KOPT-K1 (cell line): ENCODE data around the gene HSD17B4.
"Not testable (repeated sequence)": the region's sequence is repeated elsewhere in the genome, so short reads cannot be mapped to it uniquely, and the experiment has no call there.

Experiments
- H3K27ac ChIP-seq: fragments of 200-600 bp; sonication (generic); 2 replicates; pipeline ENCODE4 v1.5.1; 2016; ENCODE audit warnings: antibody characterized with exemption, mild to moderate bottlenecking, low read depth, low read length; ENCODE audit not compliant: poor library complexity, severe bottlenecking
- H3K36me3 ChIP-seq: fragments of 200-600 bp; sonication (generic); 2 replicates; pipeline ENCODE4 v1.5.1; 2017; ENCODE audit warnings: antibody characterized with exemption, mild to moderate bottlenecking, low read length, moderate library complexity; ENCODE audit not compliant: insufficient read depth
- H3K9me3 ChIP-seq: fragments of 200-600 bp; sonication (generic); 2 replicates; pipeline ENCODE4 v1.5.1; 2017; ENCODE audit warnings: antibody characterized with exemption, low read length, mild to moderate bottlenecking; ENCODE audit not compliant: insufficient read depth, poor library complexity, severe bottlenecking

Gene HSD17B4

GRCh38 chr5:119501671-119502179, 49.4 kb downstream of the HSD17B4 start:
- H3K9me3 ChIP-seq = peaks cover 21% of the 10 kb centered on the region
- H3K36me3 ChIP-seq = peaks cover 27% of the 10 kb centered on the region
- no peak overlapping the region for H3K27ac ChIP-seq

DNA sequence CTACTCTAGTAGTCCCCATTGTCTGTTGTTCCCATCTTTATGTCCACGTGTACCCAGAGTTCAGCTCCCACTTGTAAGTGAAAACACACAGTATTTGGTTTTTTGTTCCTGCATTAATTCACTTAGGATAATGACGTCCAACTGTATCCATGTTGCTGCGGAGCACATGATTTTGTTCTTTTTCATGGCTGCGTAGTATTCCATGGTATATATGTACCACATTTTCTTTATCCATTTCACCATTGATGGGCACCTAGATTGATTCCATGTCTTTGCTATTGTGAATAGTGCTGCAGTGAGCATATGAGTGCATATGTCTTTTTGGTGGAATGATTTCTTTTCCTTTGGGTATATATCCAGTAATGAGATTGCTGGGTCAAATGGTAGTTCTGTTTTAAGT, 51.6 kb downstream of the HSD17B4 start:
- H3K27ac ChIP-seq = not testable (repeated sequence)
- H3K9me3 ChIP-seq = peaks cover 21% of the 10 kb centered on the region
- peaks cover 15% of the 10 kb centered on the region for H3K36me3 ChIP-seq

GRCh38 chr5:119512277-119512676, 60.0 kb downstream of the HSD17B4 start:
- H3K36me3 ChIP-seq = peaks cover 32% of the 10 kb centered on the region
- no peaks in the 10 kb centered on the region for H3K9me3 ChIP-seq
- no peak overlapping the region for H3K27ac ChIP-seq

DNA sequence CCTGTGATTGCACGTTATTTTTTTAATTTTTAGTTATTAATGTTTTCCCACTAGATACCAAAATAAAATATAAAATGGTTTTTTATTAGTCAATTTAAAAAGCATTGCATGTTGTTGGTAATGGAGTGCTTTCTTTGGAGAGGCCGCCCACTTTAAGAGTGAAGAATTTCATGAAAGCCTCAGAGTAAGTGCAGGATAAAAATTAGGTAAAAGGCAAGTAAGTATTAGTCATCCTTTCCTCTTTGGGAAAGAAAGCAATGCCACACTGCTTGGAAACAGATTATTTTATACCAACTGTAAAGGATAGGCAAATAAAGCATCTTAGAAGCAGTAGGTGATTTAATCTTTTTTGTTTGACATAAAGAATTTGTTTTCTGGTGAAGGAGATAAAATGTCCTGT, 62.9 kb downstream of the HSD17B4 start:
- Histone ChIP-seq H3K9me3 (no peaks in the 10 kb centered on the region), H3K36me3 (peaks cover 27% of the 10 kb centered on the region), H3K27ac (no peak overlapping the region)

DNA sequence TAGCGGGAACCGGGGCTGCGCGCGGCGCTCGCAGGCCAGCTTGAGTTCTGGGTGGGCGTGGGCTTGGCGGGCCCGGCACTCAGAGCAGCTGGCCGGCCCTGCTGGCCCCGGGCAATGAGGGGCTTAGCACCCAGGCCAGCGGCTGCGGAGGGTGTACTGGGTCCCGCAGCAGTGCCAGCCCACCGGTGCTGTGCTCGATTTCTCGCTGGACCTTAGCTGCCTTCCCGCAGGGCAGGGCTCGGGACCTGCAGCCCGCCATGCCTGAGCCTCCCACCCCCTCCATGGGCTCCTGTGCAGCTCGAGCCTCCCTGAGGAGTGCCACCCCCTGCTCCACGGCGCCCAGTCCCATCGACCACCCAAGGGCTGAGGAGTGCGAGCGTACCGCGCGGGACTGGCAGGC, 64.8 kb downstream of the HSD17B4 start:
- peaks cover 14% of the 10 kb centered on the region for H3K36me3 ChIP-seq
- H3K9me3 ChIP-seq, H3K27ac ChIP-seq: not testable (repeated sequence)

DNA sequence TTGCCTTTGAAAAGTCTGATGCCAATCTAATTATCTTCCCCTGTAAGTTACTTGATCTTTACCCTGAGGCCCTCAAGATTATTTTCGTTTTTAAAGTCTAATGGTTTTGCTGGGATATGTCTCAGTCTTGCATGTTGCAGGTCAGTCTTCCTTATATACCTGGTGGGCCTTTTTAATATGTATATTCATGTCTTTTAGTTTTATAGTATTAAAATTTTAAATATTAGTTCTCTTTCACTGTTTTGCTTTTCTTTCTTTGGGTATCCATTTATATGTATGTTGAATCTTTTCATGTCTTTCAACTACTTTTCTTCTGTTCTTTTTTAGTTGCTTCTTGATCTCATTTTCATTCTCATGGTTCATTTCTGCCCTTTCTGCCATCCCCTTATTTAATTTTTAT, 68.9 kb downstream of the HSD17B4 start:
- Histone ChIP-seq H3K27ac (no peak overlapping the region), H3K9me3 (no peaks in the 10 kb centered on the region), H3K36me3 (peaks cover 10% of the 10 kb centered on the region)

- H3K36me3 ChIP-seq = peaks cover 21% of the 10 kb centered on the region
- H3K9me3 ChIP-seq = no peaks in the 10 kb centered on the region
These were observed 70.5 kb downstream of the HSD17B4 start for GRCh38 chr5:119522841-119523240.

GRCh38 chr5:119524485-119524884, 72.2 kb downstream of the HSD17B4 start:
- no peak overlapping the region for H3K27ac ChIP-seq
- H3K36me3 ChIP-seq = peaks cover 28% of the 10 kb centered on the region
- no peaks in the 10 kb centered on the region for H3K9me3 ChIP-seq

More at GRCh38 chr5:119522841-119523240, 70.5 kb downstream of the HSD17B4 start:
- H3K27ac ChIP-seq = no peak overlapping the region

GRCh38 chr5:119527351-119527750, 75.1 kb downstream of the HSD17B4 start:
- H3K36me3 ChIP-seq = peaks cover 39% of the 10 kb centered on the region
- H3K9me3 ChIP-seq = no peaks in the 10 kb centered on the region
- H3K27ac ChIP-seq = no peak overlapping the region

GRCh38 chr5:119529811-119530210, 77.5 kb downstream of the HSD17B4 start:
- Histone ChIP-seq H3K27ac (no peak overlapping the region), H3K9me3 (no peaks in the 10 kb centered on the region), H3K36me3 (peaks cover 39% of the 10 kb centered on the region)

- Histone ChIP-seq H3K27ac (no peak overlapping the region), H3K36me3 (peaks cover 26% of the 10 kb centered on the region), H3K9me3 (no peaks in the 10 kb centered on the region)
These were observed 80.3 kb downstream of the HSD17B4 start for GRCh38 chr5:119532637-119533036.

GRCh38 chr5:119537704-119538103, 85.4 kb downstream of the HSD17B4 start:
- H3K9me3 ChIP-seq = no peaks in the 10 kb centered on the region
- H3K36me3 ChIP-seq = peaks cover 16% of the 10 kb centered on the region; the same call in 1 of the 2 replicates
- no peak overlapping the region for H3K27ac ChIP-seq

DNA sequence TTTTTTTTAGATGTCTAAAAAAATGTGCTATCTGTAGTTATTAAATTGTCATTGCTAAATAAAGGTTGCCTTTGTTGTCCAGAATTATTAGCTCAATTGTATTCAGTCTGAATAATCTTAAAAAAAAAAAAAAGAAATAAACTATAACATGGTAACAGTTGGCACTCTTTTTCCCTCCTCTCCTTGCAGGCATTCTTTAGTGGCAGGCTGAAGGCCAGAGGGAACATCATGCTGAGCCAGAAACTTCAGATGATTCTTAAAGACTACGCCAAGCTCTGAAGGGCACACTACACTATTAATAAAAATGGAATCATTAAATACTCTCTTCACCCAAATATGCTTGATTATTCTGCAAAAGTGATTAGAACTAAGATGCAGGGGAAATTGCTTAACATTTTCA, 89.4 kb downstream of the HSD17B4 start:
- H3K27ac ChIP-seq = no peak overlapping the region
- H3K9me3 ChIP-seq = no peaks in the 10 kb centered on the region
- H3K36me3 ChIP-seq = peaks cover 16% of the 10 kb centered on the region; the same call in 1 of the 2 replicates

DNA sequence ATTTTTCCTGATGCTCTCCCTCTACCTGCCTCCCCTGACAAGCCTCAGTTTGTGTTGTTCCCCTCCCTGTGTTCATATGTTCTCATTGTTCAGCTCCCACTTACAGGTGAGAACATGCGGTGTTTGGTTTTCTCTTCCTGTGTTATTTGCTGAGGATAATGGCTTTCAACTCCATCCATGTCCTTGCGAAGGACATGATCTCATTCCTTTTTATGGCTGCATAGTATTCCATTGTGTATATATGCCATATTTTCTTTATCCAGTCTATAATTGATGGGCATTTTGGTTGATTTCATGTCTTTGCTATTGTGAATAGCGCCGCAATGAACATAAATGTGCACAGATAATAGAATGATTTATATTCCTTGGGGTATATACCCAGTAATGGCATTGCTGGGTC, 99.5 kb downstream of the HSD17B4 start:
- no peaks in the 10 kb centered on the region for H3K36me3 ChIP-seq
- H3K9me3 ChIP-seq = no peaks in the 10 kb centered on the region
- no peak overlapping the region for H3K27ac ChIP-seq

DNA sequence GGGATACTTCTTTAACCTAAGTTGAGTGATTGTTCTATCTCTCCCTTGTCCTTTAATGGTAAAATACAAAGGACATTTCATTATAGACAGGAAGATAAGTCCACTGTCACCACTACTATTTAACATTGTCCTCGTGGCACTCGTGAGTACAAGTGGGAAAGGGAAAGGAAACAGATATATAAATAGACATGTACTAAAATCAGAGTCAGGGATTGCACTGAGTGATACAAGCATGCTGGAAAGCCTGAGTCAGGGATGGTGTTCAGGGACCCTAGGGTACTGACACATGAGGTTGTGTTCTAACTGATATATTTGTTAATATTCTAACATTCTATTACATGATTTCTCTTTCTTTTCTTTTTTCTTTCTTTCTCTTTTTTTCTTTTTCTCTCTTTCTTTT, 102.3 kb downstream of the HSD17B4 start:
- no peaks in the 10 kb centered on the region for H3K36me3 ChIP-seq
- no peak overlapping the region for H3K27ac ChIP-seq
- H3K9me3 ChIP-seq = no peaks in the 10 kb centered on the region

- H3K36me3 ChIP-seq = no peaks in the 10 kb centered on the region
- H3K9me3 ChIP-seq = no peaks in the 10 kb centered on the region
- H3K27ac ChIP-seq = no peak overlapping the region
These were observed 118.6 kb downstream of the HSD17B4 start for GRCh38 chr5:119570910-119571309.
